Measurements from ENCODE around the gene SYT5.

Gene SYT5

GRCh38 chr19:55196803-55197202 is 16.7 kb upstream of the SYT5 start:
- Histone ChIP-seq H3K18ac (ENCODE audit: low read depth in 1 of 2, low read length in 2 of 2) (no peak overlapping the region), H2BK12ac (ENCODE audit: low read length in 2 of 2) (no peak overlapping the region), H3K9me3 (ENCODE audit: control insufficient read depth, low read length) (no peaks in the 10 kb centered on the region), H2AFZ (ENCODE audit: low read depth, low read length) (no peak overlapping the region), H3K4ac (ENCODE audit: low read depth in 1 of 2, low read length in 2 of 2) (no peak overlapping the region), H2BK5ac (ENCODE audit: low read depth, low read length, poor library complexity, severe bottlenecking) (no peak overlapping the region), H3K36me3 (ENCODE audit: control insufficient read depth in 1 of 2, insufficient read depth in 2 of 2, low read depth in 1 of 2, low read length in 2 of 2) (peaks cover 0 to 37% of the 10 kb centered on the region in 2 experiments), H3K23ac (ENCODE audit: low read length in 2 of 2) (no peak overlapping the region), H3K14ac (ENCODE audit: low read length in 2 of 2) (no peak overlapping the region), H2AK5ac (ENCODE audit: low read length, severe bottlenecking) (no peak overlapping the region), H3K4me2 (ENCODE audit: low read length, poor library complexity, severe bottlenecking) (no peak overlapping the region), H2BK120ac (ENCODE audit: low read depth, low read length) (no peak overlapping the region), H3K4me1 (ENCODE audit: control insufficient read depth, insufficient read depth, low read depth, low read length) (no peaks in the 10 kb centered on the region), H3K9ac (ENCODE audit: low read length) (no peak overlapping the region), H3K27me3 (ENCODE audit: control insufficient read depth in 1 of 2, insufficient read depth in 1 of 2, low read length in 2 of 2) (no peaks in the 10 kb centered on the region), H4K8ac (ENCODE audit: low read length) (no peak overlapping the region), H3K27ac (ENCODE audit: low read length, poor library complexity, severe bottlenecking) (no peak overlapping the region), H4K91ac (ENCODE audit: low read length) (no peak overlapping the region), H3K79me1 (replicated peaks; ENCODE audit: low read length, poor library complexity, severe bottlenecking) (no peaks in the 10 kb centered on the region), H3K4me3 (ENCODE audit: insufficient read depth in 1 of 2, low read depth in 1 of 2, low read length in 2 of 2) (no peak overlapping the region), H2BK15ac (ENCODE audit: low read depth, poor library complexity, severe bottlenecking) (no peak overlapping the region)
- DNase-seq, result no peak
- 94% methylated on average over 10 of the region's 10 CpGs for WGBS

GRCh38 chr19:55193481-55193880 is 13.4 kb upstream of the SYT5 start:
- H3K27ac ChIP-seq (ENCODE audit: low read length, poor library complexity, severe bottlenecking), result no peak overlapping the region
- H3K9me3 ChIP-seq (ENCODE audit: control insufficient read depth, low read length), result no peaks in the 10 kb centered on the region
- no peak overlapping the region for H2BK15ac ChIP-seq (ENCODE audit: low read depth, poor library complexity, severe bottlenecking)
- no peak overlapping the region for H4K91ac ChIP-seq (ENCODE audit: low read length)
- no peaks in the 10 kb centered on the region for H3K79me1 ChIP-seq (replicated peaks; ENCODE audit: low read length, poor library complexity, severe bottlenecking)
- no peak overlapping the region for H4K8ac ChIP-seq (ENCODE audit: low read length)
- H3K4me1 ChIP-seq (ENCODE audit: control insufficient read depth, insufficient read depth, low read depth, low read length), result peaks cover 6% of the 10 kb centered on the region
- H3K9ac ChIP-seq (ENCODE audit: low read length), result no peak overlapping the region
- no peak overlapping the region for H3K23ac ChIP-seq (ENCODE audit: low read length in 2 of 2)
- peaks cover 0 to 7% of the 10 kb centered on the region in 2 experiments for H3K27me3 ChIP-seq (ENCODE audit: control insufficient read depth in 1 of 2, insufficient read depth in 1 of 2, low read length in 2 of 2)
- no peak overlapping the region for H3K14ac ChIP-seq (ENCODE audit: low read length in 2 of 2)
- no peak overlapping the region for H2BK12ac ChIP-seq (ENCODE audit: low read length in 2 of 2)
- no peak overlapping the region for H2AK5ac ChIP-seq (ENCODE audit: low read length, severe bottlenecking)
- no peak for DNase-seq
- H3K4ac ChIP-seq (ENCODE audit: low read depth in 1 of 2, low read length in 2 of 2), result no peak overlapping the region
- no peak overlapping the region for H3K4me2 ChIP-seq (ENCODE audit: low read length, poor library complexity, severe bottlenecking)
- 91% methylated on average over 12 of the region's 12 CpGs for WGBS
- no peak overlapping the region for H3K18ac ChIP-seq (ENCODE audit: low read depth in 1 of 2, low read length in 2 of 2)
- H2AFZ ChIP-seq (ENCODE audit: low read depth, low read length), result no peak overlapping the region
- H3K36me3 ChIP-seq (ENCODE audit: control insufficient read depth in 1 of 2, insufficient read depth in 2 of 2, low read depth in 1 of 2, low read length in 2 of 2), result peaks cover 0 to 11% of the 10 kb centered on the region in 2 experiments
- H3K4me3 ChIP-seq (ENCODE audit: insufficient read depth in 1 of 2, low read depth in 1 of 2, low read length in 2 of 2), result no peak overlapping the region
- no peak overlapping the region for H2BK120ac ChIP-seq (ENCODE audit: low read depth, low read length)
- no peak overlapping the region for H2BK5ac ChIP-seq (ENCODE audit: low read depth, low read length, poor library complexity, severe bottlenecking)

- Histone ChIP-seq H4K8ac (ENCODE audit: low read length) (peak overlapping the region; percentile 7), H3K4me3 (ENCODE audit: insufficient read depth in 1 of 2, low read depth in 1 of 2, low read length in 2 of 2) (no peak overlapping the region), H3K23ac (ENCODE audit: low read length in 2 of 2) (no peak overlapping the region), H2BK120ac (ENCODE audit: low read depth, low read length) (no peak overlapping the region), H3K27ac (ENCODE audit: low read length, poor library complexity, severe bottlenecking) (no peak overlapping the region), H3K9me3 (ENCODE audit: control insufficient read depth, low read length) (no peaks in the 10 kb centered on the region), H2BK15ac (ENCODE audit: low read depth, poor library complexity, severe bottlenecking) (no peak overlapping the region), H3K18ac (ENCODE audit: low read depth in 1 of 2, low read length in 2 of 2) (peak overlapping the region in 1 of 2 experiments; percentile 43), H3K9ac (ENCODE audit: low read length) (peak overlapping the region; percentile 70), H3K4ac (ENCODE audit: low read depth in 1 of 2, low read length in 2 of 2) (no peak overlapping the region), H3K14ac (ENCODE audit: low read length in 2 of 2) (peak overlapping the region in 1 of 2 experiments; percentile 11), H3K4me1 (ENCODE audit: control insufficient read depth, insufficient read depth, low read depth, low read length) (peaks cover 6% of the 10 kb centered on the region), H3K79me1 (replicated peaks; ENCODE audit: low read length, poor library complexity, severe bottlenecking) (no peaks in the 10 kb centered on the region), H2AK5ac (ENCODE audit: low read length, severe bottlenecking) (no peak overlapping the region), H2BK12ac (ENCODE audit: low read length in 2 of 2) (no peak overlapping the region), H3K4me2 (ENCODE audit: low read length, poor library complexity, severe bottlenecking) (no peak overlapping the region), H3K36me3 (ENCODE audit: control insufficient read depth in 1 of 2, insufficient read depth in 2 of 2, low read depth in 1 of 2, low read length in 2 of 2) (no peaks in the 10 kb centered on the region), H3K27me3 (ENCODE audit: control insufficient read depth in 1 of 2, insufficient read depth in 1 of 2, low read length in 2 of 2) (peaks cover 0 to 19% of the 10 kb centered on the region in 2 experiments), H2BK5ac (ENCODE audit: low read depth, low read length, poor library complexity, severe bottlenecking) (no peak overlapping the region), H4K91ac (ENCODE audit: low read length) (no peak overlapping the region), H2AFZ (ENCODE audit: low read depth, low read length) (peak overlapping the region; percentile 56)
- 58% methylated on average over 14 of the region's 15 CpGs for WGBS
- DNase-seq, result peak; percentile 92
Observed at GRCh38 chr19:55189403-55189835, 9.3 kb upstream of the SYT5 start.

GRCh38 chr19:55188625-55189024 is 8.5 kb upstream of the SYT5 start:
- Histone ChIP-seq H3K4me3 (ENCODE audit: insufficient read depth in 1 of 2, low read depth in 1 of 2, low read length in 2 of 2) (no peak overlapping the region), H3K27me3 (ENCODE audit: control insufficient read depth in 1 of 2, insufficient read depth in 1 of 2, low read length in 2 of 2) (peaks cover 0 to 19% of the 10 kb centered on the region in 2 experiments), H3K36me3 (ENCODE audit: control insufficient read depth in 1 of 2, insufficient read depth in 2 of 2, low read depth in 1 of 2, low read length in 2 of 2) (no peaks in the 10 kb centered on the region), H3K4me1 (ENCODE audit: control insufficient read depth, insufficient read depth, low read depth, low read length) (peaks cover 6% of the 10 kb centered on the region), H2BK120ac (ENCODE audit: low read depth, low read length) (no peak overlapping the region), H3K4me2 (ENCODE audit: low read length, poor library complexity, severe bottlenecking) (no peak overlapping the region), H3K9ac (ENCODE audit: low read length) (peak overlapping the region; percentile 70), H2BK15ac (ENCODE audit: low read depth, poor library complexity, severe bottlenecking) (no peak overlapping the region), H3K4ac (ENCODE audit: low read depth in 1 of 2, low read length in 2 of 2) (no peak overlapping the region), H3K79me1 (replicated peaks; ENCODE audit: low read length, poor library complexity, severe bottlenecking) (no peaks in the 10 kb centered on the region), H3K23ac (ENCODE audit: low read length in 2 of 2) (peak overlapping the region in 1 of 2 experiments; percentile 83), H4K91ac (ENCODE audit: low read length) (no peak overlapping the region), H3K18ac (ENCODE audit: low read depth in 1 of 2, low read length in 2 of 2) (peak overlapping the region in 1 of 2 experiments; percentile 78), H2AK5ac (ENCODE audit: low read length, severe bottlenecking) (no peak overlapping the region), H2BK12ac (ENCODE audit: low read length in 2 of 2) (peak overlapping the region in 1 of 2 experiments; percentile 31), H2BK5ac (ENCODE audit: low read depth, low read length, poor library complexity, severe bottlenecking) (no peak overlapping the region), H3K14ac (ENCODE audit: low read length in 2 of 2) (peak overlapping the region in 1 of 2 experiments; percentile 28), H3K9me3 (ENCODE audit: control insufficient read depth, low read length) (no peaks in the 10 kb centered on the region), H2AFZ (ENCODE audit: low read depth, low read length) (no peak overlapping the region), H4K8ac (ENCODE audit: low read length) (no peak overlapping the region), H3K27ac (ENCODE audit: low read length, poor library complexity, severe bottlenecking) (no peak overlapping the region)
- no peak for DNase-seq
- WGBS, result 74% methylated on average over 8 of the region's 8 CpGs

Data from mesenchymal stem cell (in vitro differentiated cells and primary cell).